Neural cell (in vitro differentiated cells): ENCODE data around the gene ADCK2.

Experiments
- EZH2 ChIP-seq: fragments of 200-600, 300-800 bp; shearing (Covaris generic), sonication (generic); IDR thresholded peaks from 2 replicates; pipeline ENCODE4 v1.6.1; 2014; ENCODE audit warnings: antibody characterized with exemption, low read length, borderline replicate concordance, mild to moderate bottlenecking; ENCODE audit not compliant: insufficient read depth, poor library complexity, severe bottlenecking
- RAD21 ChIP-seq: fragments of 450-650 bp; conservative IDR thresholded peaks from 2 replicates; pipeline ENCODE4 v1.6.1; 2014; ENCODE audit warnings: antibody characterized with exemption, mild to moderate bottlenecking, moderate library complexity
- TF ChIP-seq, protein P1 (sequence below): fragments of 450-650 bp; IDR thresholded peaks from 2 replicates; pipeline ENCODE4 v1.5.1; 2014; ENCODE audit warnings: antibody characterized with exemption, mild to moderate bottlenecking, moderate library complexity; ENCODE audit not compliant: poor library complexity, severe bottlenecking

DNA sequence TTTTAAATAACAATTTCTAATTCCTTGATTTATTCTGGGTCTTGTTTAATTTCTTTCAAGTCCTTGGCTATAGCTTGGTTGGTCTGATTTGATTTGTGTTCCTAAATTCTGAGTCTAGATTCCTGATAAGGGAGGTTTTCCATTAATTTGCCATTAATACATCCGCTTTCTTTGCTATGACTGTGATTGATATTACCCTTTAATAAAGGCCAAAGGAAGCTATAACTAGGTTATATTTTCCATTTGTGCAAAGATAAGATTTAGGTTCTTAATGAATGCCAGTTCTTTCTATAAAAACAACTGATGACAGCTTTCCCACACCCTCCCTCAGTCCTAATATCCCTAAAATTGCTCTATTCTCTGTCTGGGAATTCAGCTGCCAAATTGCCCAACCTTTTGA, 52.0 kb downstream of the ADCK2 start:
- TF ChIP-seq, protein P1, sequence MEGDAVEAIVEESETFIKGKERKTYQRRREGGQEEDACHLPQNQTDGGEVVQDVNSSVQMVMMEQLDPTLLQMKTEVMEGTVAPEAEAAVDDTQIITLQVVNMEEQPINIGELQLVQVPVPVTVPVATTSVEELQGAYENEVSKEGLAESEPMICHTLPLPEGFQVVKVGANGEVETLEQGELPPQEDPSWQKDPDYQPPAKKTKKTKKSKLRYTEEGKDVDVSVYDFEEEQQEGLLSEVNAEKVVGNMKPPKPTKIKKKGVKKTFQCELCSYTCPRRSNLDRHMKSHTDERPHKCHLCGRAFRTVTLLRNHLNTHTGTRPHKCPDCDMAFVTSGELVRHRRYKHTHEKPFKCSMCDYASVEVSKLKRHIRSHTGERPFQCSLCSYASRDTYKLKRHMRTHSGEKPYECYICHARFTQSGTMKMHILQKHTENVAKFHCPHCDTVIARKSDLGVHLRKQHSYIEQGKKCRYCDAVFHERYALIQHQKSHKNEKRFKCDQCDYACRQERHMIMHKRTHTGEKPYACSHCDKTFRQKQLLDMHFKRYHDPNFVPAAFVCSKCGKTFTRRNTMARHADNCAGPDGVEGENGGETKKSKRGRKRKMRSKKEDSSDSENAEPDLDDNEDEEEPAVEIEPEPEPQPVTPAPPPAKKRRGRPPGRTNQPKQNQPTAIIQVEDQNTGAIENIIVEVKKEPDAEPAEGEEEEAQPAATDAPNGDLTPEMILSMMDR = no peak
- TF ChIP-seq EZH2 (no peak), RAD21 (no peak)
